ENCODE data around the gene BTN3A1. TPM values are rescaled to one million over a fixed set of nuclear protein-coding genes. Genes with fewer than 3 reads are reported as not detected.

BTN3A1 gene
- total RNA-seq, 4 donors from 2014 or later, result 2.5 to 3.5 (median 3.1) TPM

DNA sequence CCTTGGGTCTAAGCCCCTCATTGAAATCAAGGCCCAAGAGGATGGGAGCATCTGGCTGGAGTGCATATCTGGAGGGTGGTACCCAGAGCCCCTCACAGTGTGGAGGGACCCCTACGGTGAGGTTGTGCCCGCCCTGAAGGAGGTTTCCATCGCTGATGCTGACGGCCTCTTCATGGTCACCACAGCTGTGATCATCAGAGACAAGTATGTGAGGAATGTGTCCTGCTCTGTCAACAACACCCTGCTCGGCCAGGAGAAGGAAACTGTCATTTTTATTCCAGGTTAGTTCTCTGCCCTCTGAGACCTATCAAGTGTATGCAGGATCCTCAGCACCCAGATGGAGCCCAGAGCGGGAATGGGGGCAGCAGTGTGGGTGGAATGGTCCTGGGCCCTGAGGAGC, 14.1 kb upstream of the BTN3A1 start:
- H3K27ac ChIP-seq, result no peak overlapping the region
- in situ Hi-C loops (cut with MboI; ENCODE audit: low sequenced_read_pairs in 4 of 4) (no loop called here), intact Hi-C loops (cut with DNase I; ENCODE audit: low total_unique reads) (no loop called here)
- H3K9me3 ChIP-seq, result no peaks in the 10 kb centered on the region
- ATAC-seq, result no peak
- no peak for TF ChIP-seq POLR2A (IDR thresholded peaks at IDR 0.05)
- no peak for TF ChIP-seq CTCF (IDR thresholded peaks at IDR 0.05 in 4 of 5, conservative IDR thresholded peaks at IDR 0.05 in 1 of 5)
- H3K27me3 ChIP-seq, result no peaks in the 10 kb centered on the region
- DNase-seq, result no peak
- no peak overlapping the region for H3K4me3 ChIP-seq
- no peaks in the 10 kb centered on the region for H3K4me1 ChIP-seq
- no peaks in the 10 kb centered on the region for H3K36me3 ChIP-seq

GRCh38 chr6:26388441-26388840, 13.6 kb upstream of the BTN3A1 start:
- Histone ChIP-seq H3K4me1 (no peaks in the 10 kb centered on the region), H3K36me3 (no peaks in the 10 kb centered on the region), H3K27me3 (no peaks in the 10 kb centered on the region), H3K27ac (no peak overlapping the region), H3K4me3 (no peak overlapping the region), H3K9me3 (no peaks in the 10 kb centered on the region)
- TF ChIP-seq CTCF (IDR thresholded peaks at IDR 0.05 in 4 of 5, conservative IDR thresholded peaks at IDR 0.05 in 1 of 5) (no peak), POLR2A (IDR thresholded peaks at IDR 0.05) (no peak)
- no peak for ATAC-seq
- intact Hi-C loops (cut with DNase I; ENCODE audit: low total_unique reads) (no loop called here), in situ Hi-C loops (cut with MboI; ENCODE audit: low sequenced_read_pairs in 4 of 4) (no loop called here)
- DNase-seq, result no peak

- Histone ChIP-seq H3K36me3 (no peaks in the 10 kb centered on the region), H3K27me3 (no peaks in the 10 kb centered on the region), H3K4me1 (no peaks in the 10 kb centered on the region), H3K9me3 (no peaks in the 10 kb centered on the region), H3K4me3 (no peak overlapping the region), H3K27ac (no peak overlapping the region)
- in situ Hi-C loops (cut with MboI; ENCODE audit: low sequenced_read_pairs in 4 of 4), result no loop called here
- ATAC-seq, result no peak
- DNase-seq, result no peak
- TF ChIP-seq CTCF (IDR thresholded peaks at IDR 0.05 in 4 of 5, conservative IDR thresholded peaks at IDR 0.05 in 1 of 5) (no peak), POLR2A (IDR thresholded peaks at IDR 0.05) (no peak)
- intact Hi-C loops (cut with DNase I; ENCODE audit: low total_unique reads), result no loop called here
These were observed 12.7 kb upstream of the BTN3A1 start for GRCh38 chr6:26389349-26389894.

- Histone ChIP-seq H3K4me1 (no peaks in the 10 kb centered on the region), H3K4me3 (no peak overlapping the region), H3K27me3 (no peaks in the 10 kb centered on the region), H3K27ac (no peak overlapping the region), H3K9me3 (no peaks in the 10 kb centered on the region), H3K36me3 (no peaks in the 10 kb centered on the region)
- DNase-seq, result no peak
- in situ Hi-C loops (cut with MboI; ENCODE audit: low sequenced_read_pairs in 4 of 4) (no loop called here), intact Hi-C loops (cut with DNase I; ENCODE audit: low total_unique reads) (no loop called here)
- TF ChIP-seq POLR2A (IDR thresholded peaks at IDR 0.05) (no peak), CTCF (IDR thresholded peaks at IDR 0.05 in 4 of 5, conservative IDR thresholded peaks at IDR 0.05 in 1 of 5) (no peak)
- no peak for ATAC-seq
These were observed 11.5 kb upstream of the BTN3A1 start for GRCh38 chr6:26390531-26390930.
